Measurements from ENCODE around the gene ST6GALNAC3. TPM values are rescaled to one million over a fixed set of nuclear protein-coding genes. Genes with fewer than 3 reads are reported as not detected.

ST6GALNAC3 gene
- total RNA-seq, 1 experiment from 2014 or later, result 0.82 TPM

DNA sequence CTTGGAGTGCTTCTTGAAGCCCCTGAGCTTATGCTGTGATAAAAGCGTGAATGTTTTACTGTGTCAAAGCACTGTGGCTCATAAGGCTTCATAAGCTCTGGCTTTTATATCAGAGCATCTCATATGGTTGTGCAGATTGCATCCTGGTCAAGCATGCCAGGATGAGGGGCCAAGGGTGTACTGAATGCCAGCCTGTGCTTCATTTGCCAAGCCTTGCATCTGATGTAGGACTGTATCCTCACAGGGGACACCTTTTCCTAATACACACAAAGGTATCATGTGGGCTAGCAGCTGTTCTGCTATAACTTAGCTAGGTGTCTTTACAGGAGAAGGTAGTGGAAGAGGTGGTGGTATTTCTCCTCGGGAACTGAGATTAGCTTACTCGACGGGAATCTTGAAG is 134.7 kb downstream of the ST6GALNAC3 start:
- POLR2A ChIA-PET, result interaction anchor here (0.5 kb wide), 1 partner anchor 56 kb away, joined by 3 read pairs; no protein-coding TSS in a partner anchor
- CTCF ChIA-PET, result no interaction called here
- no peak for TF ChIP-seq CTCF (IDR thresholded peaks at IDR 0.05; ENCODE audit: unreplicated experiment)
- intact Hi-C loops (cut with micrococcal nuclease), result no loop called here
- H3K4me1 Mint-ChIP-seq (ENCODE audit: insufficient read depth, unreplicated experiment), result no peaks in the 10 kb centered on the region
- H3K9me3 Mint-ChIP-seq (ENCODE audit: unreplicated experiment), result no peaks in the 10 kb centered on the region
- H3K36me3 Mint-ChIP-seq (ENCODE audit: insufficient read depth, unreplicated experiment), result no peaks in the 10 kb centered on the region
- H3K27me3 Mint-ChIP-seq (ENCODE audit: insufficient read depth, unreplicated experiment), result peaks cover 4% of the 10 kb centered on the region
- no peak overlapping the region for H3K4me3 Mint-ChIP-seq (ENCODE audit: unreplicated experiment)
- no TSS peak for BruUV-seq (replicated peaks)
- H3K27ac Mint-ChIP-seq (ENCODE audit: low read depth, unreplicated experiment), result no peak overlapping the region
- no peak for DNase-seq (ENCODE audit: unreplicated experiment)

GRCh38 chr1:76209648-76210047 is 135.1 kb downstream of the ST6GALNAC3 start:
- no TSS peak for BruUV-seq (replicated peaks)
- Mint-ChIP-seq H3K9me3 (ENCODE audit: unreplicated experiment) (no peaks in the 10 kb centered on the region), H3K4me3 (ENCODE audit: unreplicated experiment) (no peak overlapping the region), H3K4me1 (ENCODE audit: insufficient read depth, unreplicated experiment) (no peaks in the 10 kb centered on the region), H3K27me3 (ENCODE audit: insufficient read depth, unreplicated experiment) (peaks cover under 1% of the 10 kb centered on the region), H3K36me3 (ENCODE audit: insufficient read depth, unreplicated experiment) (no peaks in the 10 kb centered on the region), H3K27ac (ENCODE audit: low read depth, unreplicated experiment) (no peak overlapping the region)
- no peak for DNase-seq (ENCODE audit: unreplicated experiment)
- CTCF ChIA-PET, result no interaction called here
- intact Hi-C loops (cut with micrococcal nuclease), result no loop called here
- no peak for TF ChIP-seq CTCF (IDR thresholded peaks at IDR 0.05; ENCODE audit: unreplicated experiment)
- POLR2A ChIA-PET, result interaction anchor here (0.5 kb wide), 1 partner anchor 56 kb away, joined by 3 read pairs; no protein-coding TSS in a partner anchor

DNA sequence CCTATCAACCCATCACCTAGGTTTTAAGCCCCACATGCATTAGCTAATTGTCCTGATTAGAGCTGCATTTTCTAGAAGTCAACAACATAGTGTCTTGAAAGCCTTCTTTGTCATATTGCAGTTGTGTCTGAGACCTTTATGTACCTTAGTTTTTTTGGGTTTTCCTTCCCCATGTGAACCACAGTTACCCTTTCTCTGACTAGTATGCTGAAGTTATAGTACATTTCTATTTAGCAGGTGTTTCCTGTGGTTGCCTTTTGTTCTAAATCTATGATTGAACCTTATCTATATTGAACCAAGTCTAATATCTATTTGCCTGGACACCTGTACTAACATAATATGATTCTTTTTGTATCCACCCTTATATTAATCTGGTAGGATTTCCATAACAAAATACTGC is 135.6 kb downstream of the ST6GALNAC3 start:
- no peak for DNase-seq (ENCODE audit: unreplicated experiment)
- no peak for TF ChIP-seq CTCF (IDR thresholded peaks at IDR 0.05; ENCODE audit: unreplicated experiment)
- BruUV-seq (replicated peaks), result no TSS peak
- no peaks in the 10 kb centered on the region for H3K36me3 Mint-ChIP-seq (ENCODE audit: insufficient read depth, unreplicated experiment)
- no peaks in the 10 kb centered on the region for H3K9me3 Mint-ChIP-seq (ENCODE audit: unreplicated experiment)
- no peaks in the 10 kb centered on the region for H3K4me1 Mint-ChIP-seq (ENCODE audit: insufficient read depth, unreplicated experiment)
- no peak overlapping the region for H3K4me3 Mint-ChIP-seq (ENCODE audit: unreplicated experiment)
- no peak overlapping the region for H3K27ac Mint-ChIP-seq (ENCODE audit: low read depth, unreplicated experiment)
- ChIA-PET CTCF (no interaction called here), POLR2A (no interaction called here)
- intact Hi-C loops (cut with micrococcal nuclease), result no loop called here
- H3K27me3 Mint-ChIP-seq (ENCODE audit: insufficient read depth, unreplicated experiment), result no peaks in the 10 kb centered on the region

DNA sequence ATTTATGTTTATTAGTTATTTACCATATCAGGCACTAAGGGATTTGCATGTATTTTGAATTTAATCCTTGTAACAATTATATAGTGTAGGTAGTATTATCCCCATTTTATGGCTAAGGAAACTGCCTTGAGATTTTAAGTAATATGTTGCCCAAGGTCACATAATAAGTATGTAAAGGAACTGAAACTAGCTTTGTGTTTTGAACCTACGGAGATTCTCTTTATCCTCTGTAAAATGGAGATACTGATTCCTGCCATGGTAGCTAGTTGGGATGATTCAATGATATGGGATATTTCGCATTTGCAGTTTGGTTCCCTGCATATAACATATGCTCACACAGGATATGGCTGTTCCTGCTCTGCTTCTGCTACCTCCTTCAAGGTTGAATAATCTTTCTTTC is 144.3 kb downstream of the ST6GALNAC3 start:
- Mint-ChIP-seq H3K4me3 (ENCODE audit: unreplicated experiment) (no peak overlapping the region), H3K4me1 (ENCODE audit: insufficient read depth, unreplicated experiment) (no peaks in the 10 kb centered on the region), H3K27me3 (ENCODE audit: insufficient read depth, unreplicated experiment) (peaks cover 16% of the 10 kb centered on the region), H3K27ac (ENCODE audit: low read depth, unreplicated experiment) (no peak overlapping the region), H3K36me3 (ENCODE audit: insufficient read depth, unreplicated experiment) (no peaks in the 10 kb centered on the region), H3K9me3 (ENCODE audit: unreplicated experiment) (no peaks in the 10 kb centered on the region)
- TF ChIP-seq CTCF (IDR thresholded peaks at IDR 0.05; ENCODE audit: unreplicated experiment), result no peak
- POLR2A ChIA-PET, result no interaction called here
- no TSS peak for BruUV-seq (replicated peaks)
- intact Hi-C loops (cut with micrococcal nuclease), result no loop called here
- no peak for DNase-seq (ENCODE audit: unreplicated experiment)
- CTCF ChIA-PET, result interaction anchor here (0.6 kb wide), 3 partner anchors 11 to 116 kb away, joined by 3 read pairs; no protein-coding TSS in a partner anchor

Data from MCF 10A (cell line).